GM19035 (cell line): ENCODE results near the gene TMEM203.

ENCODE experiments used
- ATAC-seq: cut with Tn5 transposase; IDR thresholded peaks from one replicate; pipeline ENCODE4 v1.9.1; 2021; ENCODE audit not compliant: unreplicated experiment

The TMEM203 gene

GRCh38 chr9:137182836-137183235, 22.6 kb downstream of the TMEM203 start:
- ATAC-seq, result no peak

- ATAC-seq, result no peak
These were observed 23.8 kb downstream of the TMEM203 start for GRCh38 chr9:137181680-137182079.

- no peak for ATAC-seq
These were observed 25.0 kb downstream of the TMEM203 start for GRCh38 chr9:137180491-137180890.

GRCh38 chr9:137179761-137180160, 25.7 kb downstream of the TMEM203 start:
- ATAC-seq, result no peak

- no peak for ATAC-seq
These were observed 26.4 kb downstream of the TMEM203 start for GRCh38 chr9:137178939-137179630.

- no peak for ATAC-seq
These were observed 27.1 kb downstream of the TMEM203 start for GRCh38 chr9:137178201-137178938.

- ATAC-seq, result no peak
These were observed 28.9 kb downstream of the TMEM203 start for GRCh38 chr9:137176302-137177182.

- no peak for ATAC-seq
These were observed 30.0 kb downstream of the TMEM203 start for GRCh38 chr9:137175345-137175961.

GRCh38 chr9:137174722-137175293, 30.6 kb downstream of the TMEM203 start:
- no peak for ATAC-seq

GRCh38 chr9:137173796-137174664, 31.4 kb downstream of the TMEM203 start:
- no peak for ATAC-seq

- no peak for ATAC-seq
These were observed 32.3 kb downstream of the TMEM203 start for GRCh38 chr9:137172901-137173795.

GRCh38 chr9:137171149-137171900, 34.1 kb downstream of the TMEM203 start:
- ATAC-seq, result no peak

- ATAC-seq, result no peak
These were observed 34.8 kb downstream of the TMEM203 start for GRCh38 chr9:137170486-137171148.

- no peak for ATAC-seq
These were observed 35.5 kb downstream of the TMEM203 start, which contains the start of gene LRRC26 for GRCh38 chr9:137169896-137170358. Gene LRRC26, minus strand, starts transcription at chr9:137170051. Its CDS starts 108 bp downstream, at chr9:137169943.

- no peak for ATAC-seq
These were observed 36.3 kb downstream of the TMEM203 start for GRCh38 chr9:137168904-137169856.

GRCh38 chr9:137168573-137168903, 36.9 kb downstream of the TMEM203 start:
- no peak for ATAC-seq
